A549 treated with CpdA at 1 μM for 4 hours (cell line): ENCODE measurements around the gene KLK8. TPM values are rescaled to one million over a fixed set of nuclear protein-coding genes. Genes with fewer than 3 reads are reported as not detected.

Experiments used
- total RNA-seq: library from RNA; stranded (reverse); fragments of 200-300 nt; extraction: Qiagen RNA extraction; gene quantifications from 5 replicates; pipeline ENCODE4 v1.2.3, GENCODE V29; 2022; ENCODE audit warnings: low read depth

KLK8 gene, protein sequence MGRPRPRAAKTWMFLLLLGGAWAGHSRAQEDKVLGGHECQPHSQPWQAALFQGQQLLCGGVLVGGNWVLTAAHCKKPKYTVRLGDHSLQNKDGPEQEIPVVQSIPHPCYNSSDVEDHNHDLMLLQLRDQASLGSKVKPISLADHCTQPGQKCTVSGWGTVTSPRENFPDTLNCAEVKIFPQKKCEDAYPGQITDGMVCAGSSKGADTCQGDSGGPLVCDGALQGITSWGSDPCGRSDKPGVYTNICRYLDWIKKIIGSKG
- not detected in 5 replicates for total RNA-seq

GRCh38 chr19:51001515-51001914, at the start of gene KLK8:
TSS of gene KLK8 (minus strand) at chr19:51001604. CDS start at chr19:51001167, 437 bp downstream.

DNA sequence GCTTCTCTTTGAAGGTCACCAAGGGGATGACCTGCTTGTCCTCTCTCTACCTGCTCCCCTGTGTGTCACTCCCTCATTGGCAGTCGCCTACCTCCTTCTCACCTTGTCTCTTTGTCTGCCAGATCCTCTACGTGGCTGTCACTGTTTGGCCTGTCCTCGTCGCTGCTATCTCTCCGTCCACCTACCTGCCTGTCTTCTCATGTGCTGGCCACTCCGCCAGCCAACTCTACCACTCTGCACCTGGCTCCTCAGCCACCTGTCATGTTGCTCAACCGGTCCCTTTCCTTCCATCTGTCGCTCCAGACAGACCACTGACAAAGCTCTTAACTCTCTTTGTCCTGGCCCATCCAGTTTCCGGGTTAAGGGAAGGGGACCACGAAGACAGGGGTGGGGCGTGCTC, 33.3 kb upstream of the KLK8 start, which contains the start of gene KLK12:
Gene KLK12, minus strand, starts transcription at position 299 of the 400 bp plus-strand sequence. CDS start 381 bp downstream, outside the sequence.

GRCh38 chr19:51026554-51026831, 25.1 kb upstream of the KLK8 start, which contains the start of gene KLK11:
TSS of gene KLK11 (minus strand) at chr19:51026616. CDS start at chr19:51025631, 985 bp downstream.

GRCh38 chr19:51019544-51019925, 18.1 kb upstream of the KLK8 start, which contains the start of gene KLK10:
TSS of gene KLK10 (minus strand) at chr19:51019709. CDS start at chr19:51019130, 579 bp downstream.

GRCh38 chr19:50983625-50984292, 17.6 kb downstream of the KLK8 start, which contains the start of gene KLK7:
TSS of gene KLK7 (minus strand) at chr19:50983917. CDS start at chr19:50982399, 1,518 bp downstream.

DNA sequence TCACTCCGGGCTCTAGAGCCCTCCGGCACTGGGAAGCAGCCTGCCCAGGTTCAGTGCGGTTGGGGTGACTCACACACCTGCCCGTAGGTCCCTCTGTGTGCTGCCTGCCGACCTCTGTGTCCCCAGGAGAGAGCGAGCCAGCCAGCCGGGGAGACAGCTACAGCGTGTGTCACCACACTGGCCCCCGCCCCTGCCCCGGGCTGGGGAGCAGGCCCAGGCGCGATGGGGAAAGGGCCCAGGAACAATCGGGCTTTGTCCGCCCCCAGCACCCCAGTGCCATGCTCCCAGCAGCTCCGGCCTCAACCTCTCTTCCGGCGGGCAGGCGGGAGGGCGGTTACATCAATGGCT, 32.0 kb downstream of the KLK8 start, which contains the start of gene KLK6:
Gene KLK6, minus strand, starts transcription at position 179 of the 348 bp plus-strand sequence. CDS start 1,487 bp downstream, outside the sequence.

DNA sequence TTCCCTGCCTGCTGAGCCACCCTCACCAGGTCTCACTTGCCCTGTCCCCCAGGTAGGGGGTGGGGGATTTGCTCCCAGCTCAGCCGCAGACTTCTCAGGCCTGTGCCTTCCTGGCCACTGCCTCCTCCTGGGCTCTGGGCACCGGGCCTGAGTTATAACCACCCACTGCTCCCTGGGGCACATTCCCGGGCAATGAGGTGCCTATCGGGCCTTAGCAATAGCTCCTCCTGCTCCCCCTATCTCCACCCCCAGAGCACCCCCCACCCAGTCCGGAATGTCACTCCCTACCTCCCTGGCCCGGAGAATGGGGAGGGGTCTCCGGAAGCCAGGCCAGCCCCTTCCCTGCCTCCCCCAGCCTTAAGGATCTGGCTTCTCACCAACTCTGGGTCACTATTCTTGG, 48.5 kb downstream of the KLK8 start, which contains the start of gene KLK5:
Gene KLK5, minus strand, starts transcription at position 129 of the 400 bp plus-strand sequence. CDS start 381 bp downstream, outside the sequence.

Other genes with a start within 250 kb of the KLK8 start
- not detected in 5 replicates for gene GPR32, start 231.1 kb downstream of the KLK8 start, total RNA-seq
- not detected in 5 replicates for gene ACP4, start 211.2 kb downstream of the KLK8 start, total RNA-seq
- gene KLK1, start 177.8 kb downstream of the KLK8 start, total RNA-seq, result 0.10 to 0.41 TPM (median 0.16 TPM) in 3 of 5 replicates, not detected in the others
- not detected in 5 replicates for gene KLK15, start 168.0 kb downstream of the KLK8 start, total RNA-seq
- gene KLK3, start 146.7 kb downstream of the KLK8 start, total RNA-seq, result not detected in 5 replicates
- 0.03 TPM in 1 of 5 replicates, not detected in the others for gene KLK2, start 128.2 kb downstream of the KLK8 start, total RNA-seq
- gene KLK4, start 90.2 kb downstream of the KLK8 start, total RNA-seq, result 0.14 to 0.22 TPM in 2 of 5 replicates, not detected in the others
- gene KLK5, start 48.6 kb downstream of the KLK8 start, total RNA-seq, result 0.17 TPM in 1 of 5 replicates, not detected in the others
- 0.21 to 0.82 TPM (median 0.33 TPM) in 4 of 5 replicates, not detected in the other for gene KLK6, start 32.0 kb downstream of the KLK8 start, total RNA-seq
- gene KLK7, start 17.7 kb downstream of the KLK8 start, total RNA-seq, result 0.03 TPM in 1 of 5 replicates, not detected in the others
- gene KLK10, start 18.1 kb upstream of the KLK8 start, total RNA-seq, result 0.19 to 0.34 TPM (median 0.32 TPM) in 5 replicates
- 0.14 TPM in 1 of 5 replicates, not detected in the others for gene KLK11, start 25.0 kb upstream of the KLK8 start, total RNA-seq
- gene KLK12, start 33.4 kb upstream of the KLK8 start, total RNA-seq, result not detected in 5 replicates
- 0.08 to 0.36 TPM in 2 of 5 replicates, not detected in the others for gene KLK13, start 63.5 kb upstream of the KLK8 start, total RNA-seq
- gene KLK14, start 81.3 kb upstream of the KLK8 start, total RNA-seq, result 0.29 to 0.70 TPM (median 0.50 TPM) in 5 replicates
- 5.0 to 16.7 TPM (median 13.8 TPM) in 5 replicates for gene CTU1, start 106.8 kb upstream of the KLK8 start, total RNA-seq
- 0.26 TPM in 1 of 5 replicates, not detected in the others for gene SIGLEC9, start 123.3 kb upstream of the KLK8 start, total RNA-seq
- not detected in 5 replicates for gene SIGLEC7, start 140.7 kb upstream of the KLK8 start, total RNA-seq
- gene CD33, start 223.5 kb upstream of the KLK8 start, total RNA-seq, result 0.08 TPM in 1 of 5 replicates, not detected in the others
- not detected in 5 replicates for gene SIGLECL1, start 249.5 kb upstream of the KLK8 start, total RNA-seq